Neural crest cell (in vitro differentiated cells): Measurements from ENCODE around the gene APC. TPM values are rescaled to one million over a fixed set of nuclear protein-coding genes. Genes with fewer than 3 reads are reported as not detected.

Experiments used
- DNase-seq: peaks from one replicate; pipeline ENCODE4 v3.0.0; 2021; ENCODE audit warnings: low read depth, mixed read lengths, low spot score
- H3K27ac Mint-ChIP-seq: one replicate; pipeline ENCODE4 v1.8.0; 2021; ENCODE audit warnings: mild to moderate bottlenecking, mixed read lengths; ENCODE audit not compliant: unreplicated experiment
- H3K27me3 Mint-ChIP-seq: 2 replicates; pipeline ENCODE4 v1.8.0; 2021; ENCODE audit warnings: low read depth, mild to moderate bottlenecking, mixed read lengths
- H3K36me3 Mint-ChIP-seq: 2 replicates; pipeline ENCODE4 v1.8.0; 2021; ENCODE audit warnings: low read depth, mild to moderate bottlenecking, mixed read lengths
- H3K4me1 Mint-ChIP-seq: 2 replicates; pipeline ENCODE4 v1.8.0; 2021; ENCODE audit warnings: mixed read lengths
- H3K4me3 Mint-ChIP-seq: one replicate; pipeline ENCODE4 v1.8.0; 2021; ENCODE audit warnings: mild to moderate bottlenecking, mixed read lengths
- H3K9me3 Mint-ChIP-seq: 2 replicates; pipeline ENCODE4 v1.8.0; 2021; ENCODE audit warnings: mixed read lengths
- total RNA-seq: library from RNA; stranded (reverse); gene quantifications from 2 replicates; pipeline ENCODE4 v1.2.1, GENCODE V29; 2021
- TF ChIP-seq, protein P1 (sequence below): fragments of 200-600 bp; sonication (generic); conservative IDR thresholded peaks from 2 replicates; pipeline ENCODE4 v1.5.0; 2021; ENCODE audit warnings: antibody characterized with exemption, mild to moderate bottlenecking

The APC gene
- total RNA-seq, 1 donor from 2014 or later: 48.4 TPM

DNA sequence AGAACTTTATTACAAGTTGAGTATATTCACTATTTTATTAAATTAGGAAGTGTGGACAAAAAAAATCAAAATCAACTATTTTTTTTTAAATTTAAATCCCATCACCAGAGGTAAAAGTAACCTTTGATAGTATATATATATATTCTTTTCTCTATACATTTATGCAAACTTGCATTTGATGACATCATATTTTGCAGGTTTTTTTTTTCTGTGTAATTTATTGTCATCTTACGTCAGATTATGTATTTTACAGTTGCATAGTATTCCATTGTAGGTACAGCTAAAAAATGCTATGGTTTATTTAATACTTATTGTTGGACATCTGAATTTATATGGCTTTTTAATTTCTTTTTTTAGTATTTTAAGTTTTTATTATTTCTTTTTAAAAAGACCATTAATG is 25.5 kb downstream of the APC start:
- Mint-ChIP-seq H3K36me3 (peaks cover 8% of the 10 kb centered on the region), H3K9me3 (no peaks in the 10 kb centered on the region), H3K4me1 (no peaks in the 10 kb centered on the region), H3K4me3 (no peak overlapping the region), H3K27me3 (no peaks in the 10 kb centered on the region), H3K27ac (no peak overlapping the region)
- no peak for DNase-seq
- TF ChIP-seq, protein P1, sequence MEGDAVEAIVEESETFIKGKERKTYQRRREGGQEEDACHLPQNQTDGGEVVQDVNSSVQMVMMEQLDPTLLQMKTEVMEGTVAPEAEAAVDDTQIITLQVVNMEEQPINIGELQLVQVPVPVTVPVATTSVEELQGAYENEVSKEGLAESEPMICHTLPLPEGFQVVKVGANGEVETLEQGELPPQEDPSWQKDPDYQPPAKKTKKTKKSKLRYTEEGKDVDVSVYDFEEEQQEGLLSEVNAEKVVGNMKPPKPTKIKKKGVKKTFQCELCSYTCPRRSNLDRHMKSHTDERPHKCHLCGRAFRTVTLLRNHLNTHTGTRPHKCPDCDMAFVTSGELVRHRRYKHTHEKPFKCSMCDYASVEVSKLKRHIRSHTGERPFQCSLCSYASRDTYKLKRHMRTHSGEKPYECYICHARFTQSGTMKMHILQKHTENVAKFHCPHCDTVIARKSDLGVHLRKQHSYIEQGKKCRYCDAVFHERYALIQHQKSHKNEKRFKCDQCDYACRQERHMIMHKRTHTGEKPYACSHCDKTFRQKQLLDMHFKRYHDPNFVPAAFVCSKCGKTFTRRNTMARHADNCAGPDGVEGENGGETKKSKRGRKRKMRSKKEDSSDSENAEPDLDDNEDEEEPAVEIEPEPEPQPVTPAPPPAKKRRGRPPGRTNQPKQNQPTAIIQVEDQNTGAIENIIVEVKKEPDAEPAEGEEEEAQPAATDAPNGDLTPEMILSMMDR: no peak

DNA sequence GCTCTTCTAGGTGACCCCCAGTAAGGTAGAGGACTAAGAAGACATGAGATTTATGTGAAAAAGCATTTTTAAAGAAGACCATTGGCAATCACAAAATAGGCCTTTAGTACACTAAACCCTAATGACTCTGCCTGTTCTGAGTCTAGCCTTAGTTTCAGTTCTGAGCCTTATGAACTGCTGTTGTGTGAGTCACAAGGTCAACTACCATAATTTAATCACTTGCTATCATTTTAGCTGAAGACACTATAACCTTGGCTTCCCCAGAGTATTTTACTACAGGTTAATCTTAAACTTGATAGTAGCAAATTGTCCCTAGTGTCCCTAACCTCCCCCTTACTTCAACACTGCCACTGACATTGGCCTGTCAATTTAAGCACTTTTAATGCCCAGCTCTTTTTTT is 34.4 kb downstream of the APC start:
- TF ChIP-seq, protein P1: no peak
- H3K27ac Mint-ChIP-seq: no peak overlapping the region
- DNase-seq: no peak
- no peaks in the 10 kb centered on the region for H3K4me1 Mint-ChIP-seq
- peaks cover 7% of the 10 kb centered on the region for H3K36me3 Mint-ChIP-seq
- H3K27me3 Mint-ChIP-seq: no peaks in the 10 kb centered on the region
- H3K4me3 Mint-ChIP-seq: no peak overlapping the region
- H3K9me3 Mint-ChIP-seq: no peaks in the 10 kb centered on the region

DNA sequence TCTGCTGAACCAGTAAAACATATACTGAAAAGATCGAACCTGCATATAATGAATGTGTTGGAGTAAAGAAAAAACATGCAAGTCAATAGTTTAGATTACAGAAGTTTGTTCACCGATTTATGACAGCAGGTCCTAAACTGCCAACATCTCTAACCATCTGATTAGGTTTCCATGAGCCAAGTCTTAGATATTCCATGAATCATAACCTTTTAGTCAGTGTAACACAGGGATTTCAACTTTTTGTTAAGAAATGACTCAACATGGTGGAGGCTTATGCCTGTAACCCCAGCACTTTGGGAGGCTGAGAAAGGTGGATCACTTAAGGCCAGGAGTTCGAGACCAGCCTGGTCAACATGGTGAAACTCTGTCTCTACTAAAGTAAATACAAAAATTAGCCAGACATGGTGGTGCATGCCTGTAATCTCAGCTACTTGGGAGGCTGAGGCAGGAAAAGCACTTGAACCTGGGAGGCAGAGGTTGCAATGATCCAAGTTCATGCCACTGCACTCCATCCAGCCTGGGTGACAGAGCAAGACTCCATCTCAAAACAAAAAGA is 38.7 kb downstream of the APC start:
- Mint-ChIP-seq H3K36me3 (peaks cover 12% of the 10 kb centered on the region), H3K4me1 (no peaks in the 10 kb centered on the region), H3K27me3 (no peaks in the 10 kb centered on the region), H3K9me3 (no peaks in the 10 kb centered on the region), H3K27ac (no peak overlapping the region), H3K4me3 (no peak overlapping the region)
- DNase-seq: no peak
- TF ChIP-seq, protein P1: no peak

DNA sequence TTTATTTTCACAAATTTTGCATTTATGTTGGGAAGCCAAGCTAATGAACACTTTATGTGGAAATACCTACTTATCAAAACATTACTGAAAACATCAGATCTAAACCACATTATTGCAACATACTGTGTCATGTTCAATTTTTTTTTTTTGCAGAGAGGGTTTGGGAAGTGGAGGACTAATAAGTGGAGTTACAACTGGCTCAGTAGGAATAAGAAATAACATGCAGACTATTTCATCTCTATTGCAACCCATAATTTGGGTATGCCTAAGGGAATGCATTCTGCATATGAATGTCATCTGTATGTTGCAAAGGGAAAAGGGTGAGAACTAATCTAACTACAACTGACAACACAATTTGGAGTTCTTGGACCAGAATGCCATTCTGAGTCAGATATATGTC is 41.8 kb downstream of the APC start:
- no peaks in the 10 kb centered on the region for H3K4me1 Mint-ChIP-seq
- H3K27me3 Mint-ChIP-seq: no peaks in the 10 kb centered on the region
- no peak for DNase-seq
- no peak overlapping the region for H3K27ac Mint-ChIP-seq
- no peak overlapping the region for H3K4me3 Mint-ChIP-seq
- no peaks in the 10 kb centered on the region for H3K9me3 Mint-ChIP-seq
- TF ChIP-seq, protein P1: no peak
- peaks cover 18% of the 10 kb centered on the region for H3K36me3 Mint-ChIP-seq

DNA sequence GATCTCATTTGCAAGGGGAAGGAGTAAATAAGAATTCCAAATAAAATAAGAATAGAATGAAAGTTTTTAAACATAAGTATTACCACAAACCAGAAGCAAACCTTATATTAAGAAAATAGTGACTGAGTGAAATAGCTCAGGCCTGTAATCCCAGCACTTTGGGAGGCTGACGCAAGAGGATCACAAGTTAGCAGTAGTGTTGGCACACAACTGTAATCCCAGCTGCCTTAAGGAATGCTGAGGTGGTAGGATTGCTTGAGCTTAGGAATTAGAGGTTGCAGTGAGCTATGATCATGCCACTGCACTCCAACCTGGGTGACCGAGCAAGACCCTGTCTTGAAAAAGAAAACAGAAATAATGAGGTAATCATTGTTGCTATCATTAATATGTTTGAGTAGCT is 47.0 kb downstream of the APC start:
- Mint-ChIP-seq H3K9me3 (no peaks in the 10 kb centered on the region), H3K27me3 (no peaks in the 10 kb centered on the region), H3K36me3 (peaks cover 8% of the 10 kb centered on the region), H3K4me3 (no peak overlapping the region), H3K27ac (no peak overlapping the region), H3K4me1 (no peaks in the 10 kb centered on the region)
- DNase-seq: no peak
- TF ChIP-seq, protein P1: no peak
